Measurements from ENCODE around the gene OMG. TPM values are rescaled to one million over a fixed set of nuclear protein-coding genes. Genes with fewer than 3 reads are reported as not detected.

Gene OMG
- total RNA-seq, 2 donors from 2014 or later: not detected

DNA sequence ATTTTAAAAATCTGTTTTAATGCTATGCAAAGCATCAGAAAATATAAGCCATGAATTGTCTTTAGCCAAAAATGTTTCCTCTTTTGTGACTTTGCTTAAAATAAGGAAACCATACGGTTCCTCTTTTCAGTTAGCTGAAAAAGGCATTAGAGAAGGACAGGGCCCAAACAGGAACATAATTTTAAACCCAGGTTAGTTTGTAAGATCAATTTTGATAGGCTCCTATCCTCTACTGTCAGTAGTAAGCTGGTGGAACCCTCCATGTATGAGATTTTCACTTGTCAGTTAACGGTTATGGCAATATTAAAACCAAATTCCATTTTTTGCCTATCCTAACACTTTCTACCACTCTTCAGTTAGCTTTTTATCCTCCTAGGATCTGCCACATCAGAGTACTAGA lies 12.5 kb upstream of the OMG start:
- no peaks in the 10 kb centered on the region for H3K9me3 ChIP-seq (ENCODE audit: control insufficient read depth, low read length)
- no peak for DNase-seq
- no peaks in the 10 kb centered on the region for H3K27me3 ChIP-seq (ENCODE audit: control insufficient read depth, insufficient read depth, low read length, poor library complexity, severe bottlenecking)
- H3K27me3 Mint-ChIP-seq (ENCODE audit: insufficient read depth): no peaks in the 10 kb centered on the region
- no peak overlapping the region for H3K4me3 ChIP-seq (ENCODE audit: low read length)
- H3K4me3 Mint-ChIP-seq: no peak overlapping the region
- H3K27ac Mint-ChIP-seq: no peak overlapping the region
- H3K27ac ChIP-seq (ENCODE audit: low read depth, low read length): no peak overlapping the region
- TF ChIP-seq, protein P1, sequence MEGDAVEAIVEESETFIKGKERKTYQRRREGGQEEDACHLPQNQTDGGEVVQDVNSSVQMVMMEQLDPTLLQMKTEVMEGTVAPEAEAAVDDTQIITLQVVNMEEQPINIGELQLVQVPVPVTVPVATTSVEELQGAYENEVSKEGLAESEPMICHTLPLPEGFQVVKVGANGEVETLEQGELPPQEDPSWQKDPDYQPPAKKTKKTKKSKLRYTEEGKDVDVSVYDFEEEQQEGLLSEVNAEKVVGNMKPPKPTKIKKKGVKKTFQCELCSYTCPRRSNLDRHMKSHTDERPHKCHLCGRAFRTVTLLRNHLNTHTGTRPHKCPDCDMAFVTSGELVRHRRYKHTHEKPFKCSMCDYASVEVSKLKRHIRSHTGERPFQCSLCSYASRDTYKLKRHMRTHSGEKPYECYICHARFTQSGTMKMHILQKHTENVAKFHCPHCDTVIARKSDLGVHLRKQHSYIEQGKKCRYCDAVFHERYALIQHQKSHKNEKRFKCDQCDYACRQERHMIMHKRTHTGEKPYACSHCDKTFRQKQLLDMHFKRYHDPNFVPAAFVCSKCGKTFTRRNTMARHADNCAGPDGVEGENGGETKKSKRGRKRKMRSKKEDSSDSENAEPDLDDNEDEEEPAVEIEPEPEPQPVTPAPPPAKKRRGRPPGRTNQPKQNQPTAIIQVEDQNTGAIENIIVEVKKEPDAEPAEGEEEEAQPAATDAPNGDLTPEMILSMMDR (conservative IDR thresholded peaks at IDR 0.05): no peak
- H3K4me1 ChIP-seq (ENCODE audit: control insufficient read depth, insufficient read depth, low read length): no peaks in the 10 kb centered on the region
- 90 to 100% methylated on average over 1 to 2 of the region's 2 CpGs for WGBS, 2 experiments (ENCODE audit: insufficient coverage in 1 of 2, insufficient read length in 1 of 2)
- peaks cover 4% of the 10 kb centered on the region for H3K36me3 Mint-ChIP-seq (ENCODE audit: low read depth)
- no peak overlapping the region for H3K9ac ChIP-seq (ENCODE audit: extremely low read depth, low read length, poor library complexity, severe bottlenecking)
- H3K9me3 Mint-ChIP-seq: no peaks in the 10 kb centered on the region
- peaks cover 10% of the 10 kb centered on the region for H3K36me3 ChIP-seq (ENCODE audit: control insufficient read depth, insufficient read depth, low read length)
- no peaks in the 10 kb centered on the region for H3K4me1 Mint-ChIP-seq

DNA sequence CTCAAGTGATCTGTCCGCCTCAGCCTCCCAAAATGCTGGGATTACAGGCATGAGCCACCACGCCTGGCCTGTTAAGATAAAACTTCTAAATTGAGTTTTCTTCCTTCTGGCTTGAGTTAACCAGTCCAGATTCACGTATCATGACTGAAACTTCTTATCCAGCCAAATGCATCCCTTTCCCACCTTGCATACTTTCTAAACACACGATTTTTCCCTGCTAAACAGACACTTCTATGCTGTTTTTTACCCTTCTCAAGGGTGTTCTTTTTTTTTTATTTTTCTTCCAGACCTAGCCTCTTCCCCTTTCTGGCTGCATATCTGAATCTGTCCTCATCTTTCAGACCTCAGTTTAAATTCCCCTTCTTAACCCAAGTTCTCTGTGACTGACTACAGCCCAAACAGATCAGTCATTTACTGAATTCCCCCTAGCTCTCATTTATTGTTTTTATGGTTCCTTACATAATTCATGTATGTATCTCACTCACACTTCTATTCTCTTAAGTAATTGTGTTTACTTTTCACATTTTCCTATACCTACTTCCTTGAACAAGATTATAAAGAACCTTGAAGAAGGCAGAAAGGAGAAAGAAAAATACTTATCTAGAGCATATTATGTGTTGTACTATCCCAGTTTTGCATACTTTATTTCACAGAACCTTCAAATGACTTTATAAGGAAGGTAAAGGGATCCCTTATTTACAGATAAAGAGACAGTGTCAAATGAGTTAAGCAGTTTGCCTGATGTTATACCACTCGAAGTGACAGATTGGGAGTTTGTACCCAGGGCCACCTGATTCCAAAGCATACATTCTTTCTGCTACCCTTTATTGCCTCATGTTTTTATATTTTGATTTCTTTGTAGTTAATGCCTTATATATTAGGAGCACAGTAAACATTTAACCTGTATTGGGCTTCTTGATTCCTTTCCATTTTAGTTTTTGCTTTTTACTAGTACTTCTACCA lies 11.6 kb upstream of the OMG start:
- TF ChIP-seq, protein P1 (conservative IDR thresholded peaks at IDR 0.05): no peak
- Histone ChIP-seq H3K9me3 (ENCODE audit: control insufficient read depth, low read length) (no peaks in the 10 kb centered on the region), H3K27me3 (ENCODE audit: control insufficient read depth, insufficient read depth, low read length, poor library complexity, severe bottlenecking) (no peaks in the 10 kb centered on the region), H3K4me1 (ENCODE audit: control insufficient read depth, insufficient read depth, low read length) (no peaks in the 10 kb centered on the region), H3K9ac (ENCODE audit: extremely low read depth, low read length, poor library complexity, severe bottlenecking) (no peak overlapping the region), H3K4me3 (ENCODE audit: low read length) (no peak overlapping the region), H3K27ac (ENCODE audit: low read depth, low read length) (no peak overlapping the region), H3K36me3 (ENCODE audit: control insufficient read depth, insufficient read depth, low read length) (peaks cover 10% of the 10 kb centered on the region)
- Mint-ChIP-seq H3K27me3 (ENCODE audit: insufficient read depth) (no peaks in the 10 kb centered on the region), H3K9me3 (no peaks in the 10 kb centered on the region), H3K4me1 (no peaks in the 10 kb centered on the region), H3K36me3 (ENCODE audit: low read depth) (peaks cover 5% of the 10 kb centered on the region), H3K27ac (no peak overlapping the region), H3K4me3 (no peak overlapping the region)
- 89 to 92% methylated on average over 5 of the region's 5 CpGs for WGBS, 2 experiments (ENCODE audit: insufficient coverage in 1 of 2, insufficient read length in 1 of 2)
- no peak for DNase-seq

DNA sequence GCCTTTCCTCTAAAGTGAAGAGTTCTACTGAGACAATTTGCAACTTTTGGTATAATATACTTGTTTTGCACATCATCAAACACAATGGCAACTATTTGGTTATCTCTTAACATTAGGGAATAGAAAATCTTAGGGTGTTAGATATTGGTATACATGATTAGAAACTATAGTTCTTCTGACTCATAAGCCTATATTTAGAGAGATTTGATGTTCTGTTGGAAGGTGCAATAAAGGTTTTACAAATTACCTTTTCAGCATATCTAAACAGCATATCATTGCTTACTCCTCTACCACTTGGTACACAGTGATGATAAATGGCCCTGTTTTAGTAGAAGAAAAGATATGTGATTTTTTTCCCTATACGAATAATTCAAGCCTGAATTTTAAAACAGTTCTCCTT lies 10.6 kb upstream of the OMG start:
- H3K27ac ChIP-seq (ENCODE audit: low read depth, low read length): no peak overlapping the region

More for the DNA sequence above, 10.6 kb upstream of the OMG start:
- no peaks in the 10 kb centered on the region for H3K27me3 ChIP-seq (ENCODE audit: control insufficient read depth, insufficient read depth, low read length, poor library complexity, severe bottlenecking)
- H3K4me1 ChIP-seq (ENCODE audit: control insufficient read depth, insufficient read depth, low read length): no peaks in the 10 kb centered on the region
- Mint-ChIP-seq H3K4me3 (no peak overlapping the region), H3K9me3 (no peaks in the 10 kb centered on the region), H3K27me3 (ENCODE audit: insufficient read depth) (no peaks in the 10 kb centered on the region), H3K27ac (no peak overlapping the region), H3K36me3 (ENCODE audit: low read depth) (peaks cover 5% of the 10 kb centered on the region), H3K4me1 (no peaks in the 10 kb centered on the region)
- no peaks in the 10 kb centered on the region for H3K9me3 ChIP-seq (ENCODE audit: control insufficient read depth, low read length)
- WGBS, 2 experiments (ENCODE audit: insufficient coverage in 1 of 2, insufficient read length in 1 of 2): 100% methylated on average over 1 of the region's 1 CpG; no CpG with 5 or more reads in 1 of the 2 experiments
- peaks cover 10% of the 10 kb centered on the region for H3K36me3 ChIP-seq (ENCODE audit: control insufficient read depth, insufficient read depth, low read length)
- DNase-seq: no peak
- no peak overlapping the region for H3K9ac ChIP-seq (ENCODE audit: extremely low read depth, low read length, poor library complexity, severe bottlenecking)
- TF ChIP-seq, protein P1 (conservative IDR thresholded peaks at IDR 0.05): no peak
- no peak overlapping the region for H3K4me3 ChIP-seq (ENCODE audit: low read length)
